HG03135 (cell line): ENCODE results near the gene PRKCA.
"Not testable (repeated sequence)": the region's sequence is repeated elsewhere in the genome, so short reads cannot be mapped to it uniquely, and the experiment has no call there.

Source experiments
- ATAC-seq: cut with Tn5 transposase; IDR thresholded peaks from one replicate; pipeline ENCODE4 v1.9.1; 2021; ENCODE audit warnings: mild to moderate bottlenecking, moderate library complexity; ENCODE audit not compliant: unreplicated experiment

The PRKCA gene

GRCh38 chr17:66322764-66323163, 20.4 kb downstream of the PRKCA start:
- no peak for ATAC-seq

DNA sequence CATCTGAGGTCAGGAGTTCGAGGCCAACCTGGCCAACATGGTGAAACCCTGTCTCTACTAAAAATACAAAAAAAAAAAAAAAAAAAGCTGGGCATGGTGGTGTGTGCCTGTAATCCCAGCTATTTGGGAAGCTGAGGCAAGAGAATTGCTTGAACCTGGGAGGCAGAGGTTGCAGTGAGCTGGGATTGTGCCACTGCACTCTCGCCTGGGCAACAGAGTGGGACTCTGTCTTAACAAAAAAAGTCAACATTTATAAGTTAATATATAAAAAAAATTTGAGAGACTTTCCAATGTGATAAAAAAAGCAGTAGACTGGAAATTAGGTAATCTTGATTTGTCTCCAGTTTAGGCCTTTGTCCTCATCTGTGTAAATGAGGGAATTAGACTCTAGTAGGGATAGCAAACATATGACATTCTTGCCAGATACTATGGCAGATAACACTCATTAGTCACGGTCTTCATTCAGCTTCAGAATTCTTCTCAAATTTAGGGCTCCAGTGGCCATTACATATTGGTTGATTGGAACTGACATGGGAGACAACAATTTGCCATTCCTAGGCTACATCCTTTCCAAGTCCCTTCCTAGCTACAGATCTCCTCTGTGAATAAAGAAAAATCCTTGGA, 22.1 kb downstream of the PRKCA start:
- not testable (repeated sequence) for ATAC-seq

- no peak for ATAC-seq
Measured at GRCh38 chr17:66326476-66327047, 24.1 kb downstream of the PRKCA start.

- no peak for ATAC-seq
Measured at GRCh38 chr17:66330646-66331037, 28.2 kb downstream of the PRKCA start.

DNA sequence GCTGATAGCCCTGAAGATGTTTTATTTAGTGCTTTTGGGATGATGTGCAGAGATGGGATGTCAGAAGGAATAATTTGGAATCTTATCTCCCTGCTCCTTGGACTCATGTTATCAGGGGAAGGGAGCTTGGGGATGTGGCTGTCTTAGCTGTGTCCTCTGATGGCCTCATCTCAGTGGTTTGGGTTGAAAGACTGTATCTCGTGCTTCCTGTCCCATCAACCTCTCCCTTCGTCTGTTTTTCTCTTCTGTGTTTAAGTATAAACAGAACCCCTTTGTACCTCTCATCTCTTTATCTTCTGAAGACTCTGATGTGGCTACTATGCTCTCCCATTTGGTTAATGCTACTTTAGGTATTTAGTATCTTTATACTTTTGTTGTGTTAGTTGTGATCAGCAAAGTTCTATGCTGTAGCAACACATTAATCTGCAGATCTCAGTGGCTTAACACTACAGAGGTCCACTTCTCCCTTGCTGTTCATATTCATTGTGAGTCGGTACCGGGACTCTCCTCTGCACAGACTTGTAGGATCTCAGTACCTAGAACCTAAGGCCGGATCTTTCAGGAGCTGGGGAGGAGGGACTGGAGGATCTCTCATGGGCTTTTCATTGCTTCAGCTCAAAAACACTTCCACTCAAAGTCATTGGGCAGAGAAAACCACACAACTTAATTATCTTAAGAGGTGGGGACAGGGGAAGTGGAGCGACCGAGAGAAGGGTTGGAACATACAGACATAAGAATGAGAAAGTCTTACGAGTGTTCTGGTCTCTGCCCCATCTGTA, 28.8 kb downstream of the PRKCA start:
- ATAC-seq = no peak

DNA sequence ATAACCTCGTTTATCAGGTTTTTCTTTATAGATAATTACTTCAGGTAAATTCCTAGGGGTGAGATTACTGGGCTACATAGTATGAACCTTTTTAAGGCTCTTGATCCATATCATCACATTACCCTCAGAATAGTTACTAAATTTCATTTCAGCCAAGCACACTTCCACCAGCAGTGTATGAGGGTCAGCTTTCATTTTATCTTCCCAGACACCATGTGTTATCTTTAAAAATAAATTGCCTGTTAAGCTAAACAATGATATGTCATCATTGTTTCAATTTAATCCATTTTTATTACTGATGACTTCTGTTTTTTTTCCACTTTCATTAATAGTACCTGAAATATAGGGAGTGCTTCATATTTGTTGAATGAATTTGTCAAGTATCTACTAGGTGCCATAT, 33.4 kb downstream of the PRKCA start:
- no peak for ATAC-seq

DNA sequence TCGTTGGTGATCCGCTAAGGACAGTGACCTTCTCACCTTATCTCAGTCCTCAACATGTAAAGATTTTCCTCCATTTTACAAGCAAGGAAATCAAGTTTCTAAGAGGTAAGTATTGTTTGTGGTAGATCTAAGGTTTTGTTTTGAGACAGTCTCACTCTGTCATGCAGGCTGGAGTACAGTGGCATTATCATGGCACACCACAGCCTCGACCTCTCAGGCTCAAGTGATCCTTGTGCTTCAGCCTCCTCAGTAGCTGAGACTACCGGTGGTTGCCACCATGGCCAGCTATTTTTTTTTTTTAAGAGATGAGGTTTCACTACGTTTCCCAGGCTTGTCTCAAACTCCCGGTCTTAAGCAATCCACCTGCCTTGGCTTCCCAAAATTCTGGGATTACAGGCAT, 34.9 kb downstream of the PRKCA start:
- no peak for ATAC-seq

- ATAC-seq = no peak
Measured at GRCh38 chr17:66337866-66338485, 35.6 kb downstream of the PRKCA start.

- no peak for ATAC-seq
Measured at GRCh38 chr17:66338937-66339336, 36.5 kb downstream of the PRKCA start.

DNA sequence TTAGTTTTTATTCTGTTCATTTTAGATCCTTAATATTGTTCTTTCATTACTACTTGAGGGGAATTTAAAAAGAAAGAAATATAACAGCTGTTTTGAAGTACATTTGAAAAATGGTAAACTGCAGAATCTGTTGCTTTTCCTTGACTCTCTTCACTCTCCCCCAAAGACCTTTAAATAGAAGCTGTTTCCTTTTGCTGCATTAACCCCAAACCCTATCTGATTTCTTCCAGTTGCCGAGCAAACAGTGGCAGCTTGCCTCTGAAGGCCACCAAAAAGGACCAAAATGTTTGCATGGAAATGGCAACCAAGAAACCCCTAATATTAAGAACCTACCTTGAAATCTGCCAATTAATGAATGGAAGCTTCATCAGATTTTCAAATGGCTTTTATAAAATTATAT, 37.1 kb downstream of the PRKCA start:
- no peak for ATAC-seq

- no peak for ATAC-seq
Measured at GRCh38 chr17:66340720-66341119, 38.3 kb downstream of the PRKCA start.

DNA sequence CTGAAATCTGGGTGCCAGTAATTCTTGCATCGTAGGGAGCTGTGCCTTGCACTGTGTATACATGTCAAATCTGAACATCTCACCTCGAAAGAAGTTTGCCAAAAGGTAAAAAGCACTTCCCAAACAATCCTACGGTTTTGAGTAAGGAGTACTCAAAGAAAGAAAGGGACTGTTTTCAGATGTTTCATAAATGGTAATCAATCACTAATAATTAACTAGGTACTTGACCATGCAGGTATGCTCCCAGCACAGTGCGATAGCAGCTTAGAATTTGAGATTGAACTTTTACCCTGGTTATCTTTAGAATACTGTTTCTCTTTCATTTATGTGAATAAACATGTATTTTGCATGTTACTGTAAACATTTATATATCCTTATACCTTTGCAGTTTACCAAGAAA, 39.0 kb downstream of the PRKCA start:
- ATAC-seq = no peak

GRCh38 chr17:66342263-66342662, 39.9 kb downstream of the PRKCA start:
- not testable (repeated sequence) for ATAC-seq

- ATAC-seq = no peak
Measured at GRCh38 chr17:66343531-66344078, 41.2 kb downstream of the PRKCA start.

DNA sequence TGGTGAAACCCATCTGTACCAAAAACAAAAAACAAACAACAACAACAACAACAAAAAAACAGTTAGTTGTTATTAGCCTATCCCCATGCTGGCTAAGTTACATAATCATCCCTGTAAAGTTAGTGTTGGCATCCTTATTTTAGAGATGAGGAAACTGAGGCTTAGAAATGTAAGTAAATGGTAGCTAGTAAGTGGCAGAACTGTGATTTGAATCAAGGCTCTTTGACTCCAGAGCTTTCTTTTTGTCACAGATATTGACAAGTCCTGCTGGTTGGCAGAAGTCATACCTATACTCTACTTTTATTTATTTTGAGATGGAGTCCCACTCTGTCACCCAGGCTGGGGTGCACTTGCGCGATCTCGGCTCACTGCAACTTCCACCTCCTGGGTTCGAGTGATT, 42.1 kb downstream of the PRKCA start:
- ATAC-seq = no peak

- ATAC-seq = no peak
Measured at GRCh38 chr17:66345264-66345663, 42.9 kb downstream of the PRKCA start.

DNA sequence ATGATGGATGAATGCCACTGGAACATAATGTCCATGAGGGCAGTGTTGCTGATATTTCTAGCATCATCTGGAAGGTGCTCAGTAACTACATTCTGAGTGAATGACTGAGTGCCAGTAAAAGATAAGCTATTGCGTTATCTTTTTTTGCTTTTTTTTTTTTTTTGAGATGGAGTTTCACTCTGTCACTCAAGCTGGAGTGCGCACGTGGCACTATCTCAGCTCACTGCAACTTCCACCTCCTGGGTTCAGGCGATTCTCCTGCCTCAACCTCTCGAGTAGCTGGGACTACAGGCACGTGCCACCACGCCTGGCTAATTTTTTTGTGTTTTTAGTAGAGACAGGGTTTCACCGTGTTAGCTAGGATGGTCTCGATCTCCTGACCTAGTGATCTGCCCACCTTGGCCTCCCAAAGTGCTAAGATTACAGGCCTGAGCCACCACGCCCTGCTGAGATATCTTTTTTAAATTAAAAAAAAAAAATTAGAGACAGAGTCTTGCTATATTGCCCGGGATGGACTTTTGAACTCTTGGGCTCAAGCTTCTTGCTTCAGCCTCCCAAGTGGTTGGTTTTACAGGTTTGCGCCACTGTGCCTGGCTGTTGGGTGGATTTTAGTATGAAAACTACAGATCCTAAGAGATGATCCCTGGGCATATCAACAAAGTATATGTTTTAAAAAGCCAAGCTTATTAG, 43.7 kb downstream of the PRKCA start:
- ATAC-seq = not testable (repeated sequence)

- no peak for ATAC-seq
Measured at GRCh38 chr17:66347661-66348514, 45.5 kb downstream of the PRKCA start.

GRCh38 chr17:66348584-66349165, 46.3 kb downstream of the PRKCA start:
- ATAC-seq = no peak
